SU-DHL-6 (cell line): ENCODE measurements around the gene NFKBIZ.

Source experiments
- EZH2phosphoT487 ChIP-seq: fragments of 200-600 bp; sonication (generic), shearing (Covaris generic); conservative IDR thresholded peaks from 2 replicates; pipeline ENCODE4 v1.6.1; 2018; ENCODE audit warnings: mild to moderate bottlenecking, antibody characterized with exemption, low read length, moderate library complexity, mixed read lengths
- TF ChIP-seq, protein P1 (sequence below): fragments of 200-600 bp; sonication (generic); IDR thresholded peaks from one replicate; pipeline ENCODE4 v1.5.1; 2017; ENCODE audit warnings: antibody characterized with exemption, mild to moderate bottlenecking, low read length, moderate library complexity; ENCODE audit not compliant: insufficient read depth, poor library complexity, severe bottlenecking

DNA sequence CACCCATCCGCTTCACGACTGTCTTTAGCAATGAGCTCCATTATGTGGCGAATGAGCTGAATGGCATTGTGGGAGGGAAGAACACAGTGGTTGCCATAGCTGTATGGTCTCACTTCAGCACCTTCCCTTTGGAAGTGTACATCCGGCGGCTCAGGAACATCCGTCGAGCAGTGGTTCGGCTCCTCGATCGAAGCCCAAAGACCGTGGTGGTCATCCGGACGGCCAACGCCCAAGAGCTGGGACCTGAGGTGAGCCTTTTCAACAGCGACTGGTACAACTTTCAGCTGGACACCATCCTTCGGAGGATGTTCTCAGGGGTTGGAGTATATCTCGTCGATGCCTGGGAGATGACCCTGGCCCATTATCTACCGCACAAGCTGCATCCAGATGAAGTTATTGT, 27.8 kb upstream of the NFKBIZ start:
- TF ChIP-seq, protein P1, sequence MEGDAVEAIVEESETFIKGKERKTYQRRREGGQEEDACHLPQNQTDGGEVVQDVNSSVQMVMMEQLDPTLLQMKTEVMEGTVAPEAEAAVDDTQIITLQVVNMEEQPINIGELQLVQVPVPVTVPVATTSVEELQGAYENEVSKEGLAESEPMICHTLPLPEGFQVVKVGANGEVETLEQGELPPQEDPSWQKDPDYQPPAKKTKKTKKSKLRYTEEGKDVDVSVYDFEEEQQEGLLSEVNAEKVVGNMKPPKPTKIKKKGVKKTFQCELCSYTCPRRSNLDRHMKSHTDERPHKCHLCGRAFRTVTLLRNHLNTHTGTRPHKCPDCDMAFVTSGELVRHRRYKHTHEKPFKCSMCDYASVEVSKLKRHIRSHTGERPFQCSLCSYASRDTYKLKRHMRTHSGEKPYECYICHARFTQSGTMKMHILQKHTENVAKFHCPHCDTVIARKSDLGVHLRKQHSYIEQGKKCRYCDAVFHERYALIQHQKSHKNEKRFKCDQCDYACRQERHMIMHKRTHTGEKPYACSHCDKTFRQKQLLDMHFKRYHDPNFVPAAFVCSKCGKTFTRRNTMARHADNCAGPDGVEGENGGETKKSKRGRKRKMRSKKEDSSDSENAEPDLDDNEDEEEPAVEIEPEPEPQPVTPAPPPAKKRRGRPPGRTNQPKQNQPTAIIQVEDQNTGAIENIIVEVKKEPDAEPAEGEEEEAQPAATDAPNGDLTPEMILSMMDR = no peak
- TF ChIP-seq EZH2phosphoT487 = no peak
